Gastroesophageal sphincter (tissue), 3 donors: Measurements from ENCODE around the gene CMSS1.

Experiments used
- CTCF ChIP-seq, 4 experiments: fragments of 200-600 bp in 2 of 4; fragments of 450-650 bp in 2 of 4; sonication (generic) in 1 of 4; IDR thresholded peaks; one replicate each; pipeline ENCODE4 v1.5.1; 2017 to 2019; ENCODE audit warnings: antibody characterized with exemption in 4 of 4, mild to moderate bottlenecking in 2 of 4, moderate library complexity in 2 of 4
- POLR2A ChIP-seq, 2 donors: fragments of 450-650 bp; IDR thresholded peaks; one replicate each; pipeline ENCODE4 v1.6.1; 2017; ENCODE audit warnings: antibody characterized with exemption in 2 of 2, mild to moderate bottlenecking in 2 of 2, moderate library complexity in 1 of 2

- TF ChIP-seq CTCF (IDR thresholded peaks at IDR 0.05) (no peak), POLR2A (IDR thresholded peaks at IDR 0.05) (no peak)
These were observed 116.5 kb downstream of the CMSS1 start for GRCh38 chr3:99933971-99934750.
